HCT116 (cell line): ENCODE results near the gene XPO4. TPM values are rescaled to one million over a fixed set of nuclear protein-coding genes. Genes with fewer than 3 reads are reported as not detected.

Source experiments
- ATAC-seq: fragments of 200-7000 bp; cut with Tn5 transposase; 2 replicates; pipeline ENCODE4 v1.9.1; 2020; ENCODE audit warnings: mild to moderate bottlenecking, moderate library complexity
- BruUV-seq: library from RNA; stranded (reverse); fragments of 400-500 nt; replicated peaks from 2 replicates; lab custom pipeline; 2021; lab: Mats Ljungman, UMichigan
- CTCF ChIA-PET: fragments of 300-600 bp; sonication (Branson Sonifier 250); formaldehyde crosslinking; loops from one replicate; lab custom pipeline; 2021; ENCODE audit warnings: antibody characterized with exemption; lab: Charles Lee
- POLR2A ChIA-PET: fragments of 300-600, 350-600 bp; sonication (Branson Sonifier 250); formaldehyde crosslinking; loops from one replicate; lab custom pipeline; 2021; ENCODE audit warnings: antibody characterized with exemption; lab: Charles Lee
- RAD21 ChIA-PET, 2 experiments: fragments of 300-600 bp; sonication (Branson Sonifier 250); formaldehyde crosslinking; loops; one replicate each; lab custom pipeline; 2023; ENCODE audit warnings: low total read pairs in 2 of 2; ENCODE audit not compliant: uncharacterized antibody in 2 of 2, unreplicated experiment in 2 of 2, low non-redundant PET in 1 of 2; lab: Charles Lee
- DNase-seq: peaks from one replicate; pipeline ENCODE4 v3.0.0-alpha.2; 2010; ENCODE audit warnings: low read depth, low spot score
- H2AFZ ChIP-seq: fragments of 200-600 bp; shearing (Covaris generic), sonication (generic); 2 replicates; pipeline ENCODE4 v1.6.1; 2017; ENCODE audit warnings: low read depth, mixed run types, mixed read lengths, antibody characterized with exemption, low read length; ENCODE audit not compliant: poor library complexity, severe bottlenecking
- H3K27ac ChIP-seq: 2 replicates; pipeline ENCODE4 v1.5.1; 2012; ENCODE audit warnings: low read depth, low read length
- H3K27me3 ChIP-seq: fragments of 200-600 bp; sonication (generic); 2 replicates; pipeline ENCODE4 v1.6.1; 2016; ENCODE audit warnings: mixed run types, low read length, mixed read lengths; ENCODE audit not compliant: insufficient read depth
- H3K36me3 ChIP-seq, 2 experiments: fragments of 200-500 bp in 1 of 2; fragments of 200-600 bp in 1 of 2; sonication (Bioruptor generic) in 1 of 2; sonication (generic) in 1 of 2; 2 replicates each; pipeline versions ENCODE4 v1.5.1 to v1.6.1; 2014 to 2016; ENCODE audit warnings: low read length in 2 of 2, inconsistent platforms in 1 of 2, mixed read lengths in 1 of 2, mixed run types in 1 of 2; ENCODE audit not compliant: insufficient read depth in 2 of 2, control insufficient read depth in 1 of 2
- H3K4me1 ChIP-seq, 2 experiments: fragments of 200-600 bp in 1 of 2; sonication (generic) in 1 of 2; 2 replicates each; pipeline versions ENCODE4 v1.5.1 to v1.6.1; 2012 to 2017; ENCODE audit warnings: low read length in 2 of 2, inconsistent platforms in 1 of 2, mild to moderate bottlenecking in 1 of 2, mixed read lengths in 1 of 2, mixed run types in 1 of 2, moderate library complexity in 1 of 2; ENCODE audit not compliant: insufficient read depth in 2 of 2, control insufficient read depth in 1 of 2
- H3K4me2 ChIP-seq: fragments of 200-600 bp; sonication (generic); 2 replicates; pipeline ENCODE4 v1.6.1; 2017; ENCODE audit warnings: mixed run types, low read length, mixed read lengths
- H3K4me3 ChIP-seq, 2 experiments: fragments of 200-600 bp in 1 of 2; sonication (generic) in 1 of 2; replicated peaks in 1 of 2; 2 replicates each; pipeline ENCODE4 v1.5.1; 2011 to 2016; ENCODE audit warnings: low read length in 2 of 2, control low read depth in 1 of 2, low read depth in 1 of 2, mild to moderate bottlenecking in 1 of 2, mixed read lengths in 1 of 2, mixed run types in 1 of 2
- H3K79me2 ChIP-seq: fragments of 200-600 bp; sonication (generic); 2 replicates; pipeline ENCODE4 v1.6.1; 2017; ENCODE audit warnings: mild to moderate bottlenecking, mixed run types, low read length, moderate library complexity, mixed read lengths; ENCODE audit not compliant: insufficient read depth
- H3K9ac ChIP-seq: fragments of 200-600 bp; sonication (generic); 2 replicates; pipeline ENCODE4 v1.6.1; 2016; ENCODE audit warnings: low read length, mixed read lengths
- H3K9me2 ChIP-seq: fragments of 200-600 bp; sonication (generic), shearing (Covaris generic); 2 replicates; pipeline ENCODE4 v1.6.1; 2017; ENCODE audit warnings: mixed run types, mild to moderate bottlenecking, moderate library complexity; ENCODE audit not compliant: insufficient read depth
- H3K9me3 ChIP-seq, 2 experiments: fragments of 200-500 bp in 1 of 2; fragments of 200-600 bp in 1 of 2; sonication (Bioruptor generic) in 1 of 2; sonication (generic) in 1 of 2; 2 replicates each; pipeline ENCODE4 v1.6.1; 2014 to 2017; ENCODE audit warnings: low read length in 2 of 2, mixed read lengths in 2 of 2, inconsistent platforms in 1 of 2, low read depth in 1 of 2, mild to moderate bottlenecking in 1 of 2, mixed run types in 1 of 2, moderate library complexity in 1 of 2; ENCODE audit not compliant: control insufficient read depth in 1 of 2, insufficient read depth in 1 of 2
- H4K20me1 ChIP-seq: fragments of 200-600 bp; sonication (generic), shearing (Covaris generic); 2 replicates; pipeline ENCODE4 v1.6.1; 2017; ENCODE audit warnings: mixed run types, mild to moderate bottlenecking, moderate library complexity; ENCODE audit not compliant: insufficient read depth
- ATF3 ChIP-seq: IDR thresholded peaks from 2 replicates; pipeline ENCODE4 v1.6.1; 2012
- CBX3 ChIP-seq: IDR thresholded peaks from 2 replicates; pipeline ENCODE4 v1.6.1; 2012; ENCODE audit warnings: low read depth
- CEBPB ChIP-seq: IDR thresholded peaks from 2 replicates; pipeline ENCODE4 v1.6.1; 2012; ENCODE audit warnings: low read depth
- EGR1 ChIP-seq: IDR thresholded peaks from 2 replicates; pipeline ENCODE4 v1.6.1; 2012; ENCODE audit warnings: low read depth
- ELF1 ChIP-seq: IDR thresholded peaks from 2 replicates; pipeline ENCODE4 v1.6.1; 2012; ENCODE audit warnings: low read depth, borderline replicate concordance
- EZH2 ChIP-seq: fragments of 200-600 bp; sonication (generic); IDR thresholded peaks from 2 replicates; pipeline ENCODE4 v1.6.1; 2017; ENCODE audit warnings: antibody characterized with exemption, mixed run types
- EZH2phosphoT487 ChIP-seq: fragments of 200-600 bp; IDR thresholded peaks from 2 replicates; pipeline ENCODE4 v1.6.1; 2018; ENCODE audit warnings: antibody characterized with exemption, borderline replicate concordance
- FOSL1 ChIP-seq: IDR thresholded peaks from 2 replicates; pipeline ENCODE4 v1.6.1; 2012; ENCODE audit warnings: low read depth
- MAX ChIP-seq: IDR thresholded peaks from 2 replicates; pipeline ENCODE4 v1.6.1; 2012
- POLR2A ChIP-seq: IDR thresholded peaks from 2 replicates; pipeline ENCODE4 v1.7.0; 2011; ENCODE audit warnings: borderline replicate concordance; ENCODE audit not compliant: insufficient read depth, insufficient read length; ENCODE audit errors: extremely low read depth
- POLR2AphosphoS5 ChIP-seq: IDR thresholded peaks from 2 replicates; pipeline ENCODE4 v1.6.1; 2011; ENCODE audit warnings: mild to moderate bottlenecking, low read depth, low read length, moderate library complexity
- SIN3A ChIP-seq: IDR thresholded peaks from 2 replicates; pipeline ENCODE4 v1.6.1; 2012; ENCODE audit warnings: low read depth
- SP1 ChIP-seq: IDR thresholded peaks from 2 replicates; pipeline ENCODE4 v1.6.1; 2012; ENCODE audit warnings: low read depth
- TCF7L2 ChIP-seq: IDR thresholded peaks from 2 replicates; pipeline ENCODE4 v1.7.0; 2011; ENCODE audit warnings: borderline replicate concordance, inconsistent platforms; ENCODE audit not compliant: insufficient read depth, insufficient read length; ENCODE audit errors: extremely low read depth
- YY1 ChIP-seq: IDR thresholded peaks from 2 replicates; pipeline ENCODE4 v1.6.1; 2011; ENCODE audit warnings: low read length, low read depth, moderate library complexity, mild to moderate bottlenecking; ENCODE audit not compliant: insufficient replicate concordance; ENCODE audit errors: extremely low read depth
- ZNF274 ChIP-seq: fragments of 200-500 bp; sonication (Bioruptor generic); IDR thresholded peaks from 2 replicates; pipeline ENCODE4 v1.6.1; 2014; ENCODE audit warnings: mild to moderate bottlenecking, low read depth, low read length, inconsistent platforms
- intact Hi-C: fragments of 100-400 bp; cut with micrococcal nuclease; formaldehyde crosslinking; loops from 2 replicates; pipeline ENCODE4 v1.10.0; 2022
- total RNA-seq: library from RNA; stranded (reverse); gene quantifications from one replicate; pipeline ENCODE4 v1.2.1, GENCODE V29; 2021; ENCODE audit not compliant: unreplicated experiment

The XPO4 gene
- total RNA-seq, 1 experiment from 2014 or later: 29.7 TPM

DNA sequence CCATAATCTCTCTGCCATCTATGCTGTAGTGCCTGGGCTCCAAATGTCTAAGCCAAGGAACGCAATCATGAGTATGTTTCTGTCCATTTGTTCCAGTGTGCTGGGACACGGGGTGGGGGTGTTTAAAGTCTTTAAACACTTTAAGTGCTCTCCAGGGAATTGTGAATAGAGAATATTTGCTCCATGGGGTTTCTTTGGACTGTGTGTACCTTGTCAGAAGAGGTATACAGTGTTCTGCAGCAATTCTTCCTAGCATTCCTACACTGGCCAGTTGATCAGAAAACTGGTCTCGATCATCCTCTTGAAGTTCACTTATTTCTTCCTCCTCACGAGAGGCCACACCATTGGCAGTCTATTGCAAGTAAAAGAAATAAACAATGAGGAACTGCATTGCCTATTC lies 93.7 kb downstream of the XPO4 start:
- Histone ChIP-seq H2AFZ (no peak overlapping the region), H3K9ac (no peak overlapping the region), H3K4me3 (no peak overlapping the region), H3K9me2 (no peaks in the 10 kb centered on the region), H3K9me3 (no peaks in the 10 kb centered on the region), H3K27ac (no peak overlapping the region), H3K27me3 (no peaks in the 10 kb centered on the region), H3K4me1 (no peaks in the 10 kb centered on the region), H3K36me3 (peaks cover 12 to 13% of the 10 kb centered on the region in 2 experiments; a peak in 3 of 4 replicates), H3K79me2 (peaks cover 25% of the 10 kb centered on the region), H4K20me1 (no peaks in the 10 kb centered on the region), H3K4me2 (no peak overlapping the region)
- POLR2A ChIA-PET: no interaction called here
- TF ChIP-seq MAX (no peak), SP1 (no peak), CBX3 (no peak), EZH2 (no peak), POLR2AphosphoS5 (no peak), ELF1 (no peak), SIN3A (no peak), ATF3 (no peak), EGR1 (no peak), TCF7L2 (no peak), POLR2A (no peak), ZNF274 (no peak), FOSL1 (no peak), CEBPB (no peak), EZH2phosphoT487 (no peak), YY1 (no peak)
- CTCF ChIA-PET: no interaction called here
- RAD21 ChIA-PET: no interaction called here
- ATAC-seq: no peak
- DNase-seq: no peak
- intact Hi-C loops: no loop called here
- no TSS peak for BruUV-seq
